Right ventricle myocardium superior (tissue), 1 donor: ENCODE measurements around the gene SPPL2C. TPM values are rescaled to one million over a fixed set of nuclear protein-coding genes. Genes with fewer than 3 reads are reported as not detected.
A peak's percentile ranks its signal among the peaks of the same experiment; 100 is the strongest.
"Not testable (repeated sequence)": the region's sequence is repeated elsewhere in the genome, so short reads cannot be mapped to it uniquely, and the experiment has no call there.

Experiments used
- ATAC-seq: fragments of 200-7000 bp; cut with Tn5 transposase; one replicate; pipeline ENCODE4 v1.9.1; 2020; ENCODE audit warnings: mild to moderate bottlenecking; ENCODE audit not compliant: poor library complexity
- DNase-seq: peaks from one replicate; pipeline ENCODE4 v3.0.0-alpha.2; 2020
- intact Hi-C: fragments of 100-400 bp; cut with DNase I; formaldehyde crosslinking; loops from one replicate; pipeline ENCODE4 v1.11.2; 2022
- total RNA-seq: library from RNA; stranded (reverse); fragmentation: NEBNext Ultra II Directional; extraction: Animal tissue kit (Norgen Biotek cat#: 25700); gene quantifications from one replicate; pipeline ENCODE4 v1.2.1, GENCODE V29; 2021
- donor health status: DM: no; HTN: yes; CAD: no; lungs with severe emphysema.

The SPPL2C gene
- total RNA-seq, 1 donor from 2014 or later = not detected

- ATAC-seq = no peak
- intact Hi-C loops = no loop called here
- no peak for DNase-seq
These were observed 2.4 kb downstream of the SPPL2C start for GRCh38 chr17:45847101-45847500.

GRCh38 chr17:45847747-45848146 lies 3.1 kb downstream of the SPPL2C start:
- intact Hi-C loops = no loop called here
- no peak for ATAC-seq
- no peak for DNase-seq

- DNase-seq = no peak
- no peak for ATAC-seq
- intact Hi-C loops = no loop called here
These were observed 3.7 kb downstream of the SPPL2C start for GRCh38 chr17:45848405-45848804.

GRCh38 chr17:45848868-45849535 lies 4.3 kb downstream of the SPPL2C start:
- DNase-seq (peak; percentile 52), ATAC-seq (peak; percentile 74)
- intact Hi-C loops = no loop called here

GRCh38 chr17:45849536-45849990 lies 4.9 kb downstream of the SPPL2C start:
- ATAC-seq (no peak), DNase-seq (no peak)
- intact Hi-C loops = no loop called here

GRCh38 chr17:45850011-45850410 lies 5.3 kb downstream of the SPPL2C start:
- no peak for ATAC-seq
- intact Hi-C loops = no loop called here
- no peak for DNase-seq

- no peak for ATAC-seq
- no peak for DNase-seq
- intact Hi-C loops = no loop called here
These were observed 5.8 kb downstream of the SPPL2C start for GRCh38 chr17:45850468-45850867.

- intact Hi-C loops = no loop called here
- DNase-seq (no peak), ATAC-seq (no peak)
These were observed 6.3 kb downstream of the SPPL2C start for GRCh38 chr17:45851022-45851421.

GRCh38 chr17:45851464-45851863 lies 6.8 kb downstream of the SPPL2C start:
- DNase-seq = no peak
- no peak for ATAC-seq
- intact Hi-C loops = no loop called here

- intact Hi-C loops = no loop called here
- DNase-seq = no peak
- no peak for ATAC-seq
These were observed 7.2 kb downstream of the SPPL2C start for GRCh38 chr17:45851873-45852272.

- no peak for ATAC-seq
- DNase-seq = peak; percentile 62
- intact Hi-C loops = no loop called here
These were observed 8.0 kb downstream of the SPPL2C start for GRCh38 chr17:45852535-45853297.

- intact Hi-C loops = no loop called here
- ATAC-seq (no peak), DNase-seq (no peak)
These were observed 9.5 kb downstream of the SPPL2C start for GRCh38 chr17:45854209-45854608.

GRCh38 chr17:45855691-45856336 lies 11.1 kb downstream of the SPPL2C start:
- DNase-seq (no peak), ATAC-seq (no peak)
- intact Hi-C loops = no loop called here

- intact Hi-C loops = no loop called here
- ATAC-seq = no peak
- DNase-seq = no peak
These were observed 13.5 kb downstream of the SPPL2C start for GRCh38 chr17:45857977-45858708.

GRCh38 chr17:45861165-45861564 lies 16.5 kb downstream of the SPPL2C start:
- intact Hi-C loops = no loop called here
- DNase-seq (no peak), ATAC-seq (no peak)

- intact Hi-C loops, DNase-seq, ATAC-seq: not testable (repeated sequence)
These were observed 17.4 kb downstream of the SPPL2C start for GRCh38 chr17:45862127-45862526.

- DNase-seq = no peak
- intact Hi-C loops = no loop called here
- ATAC-seq = no peak
These were observed 19.4 kb downstream of the SPPL2C start for GRCh38 chr17:45863857-45864654.

GRCh38 chr17:45867171-45867570 lies 22.5 kb downstream of the SPPL2C start:
- DNase-seq (no peak), ATAC-seq (no peak)
- intact Hi-C loops = no loop called here
